Stimulated activated CD4-positive, alpha-beta T cell treated with anti-CD3 and anti-CD28 coated beads, Interleukin-1b, Interleukin-23, amount 100 ng/mL, for 4 hours (primary cell): ENCODE results near the gene NCKAP1.
"Not testable (repeated sequence)": the region's sequence is repeated elsewhere in the genome, so short reads cannot be mapped to it uniquely, and the experiment has no call there.

ENCODE experiments used
- DNase-seq, 2 donors: peaks; one replicate each; pipeline ENCODE4 v3.0.0-alpha.2; 2020; ENCODE audit warnings: low read depth in 2 of 2

Gene NCKAP1

GRCh38 chr2:182999348-183000028 lies 38.8 kb downstream of the NCKAP1 start:
- no peak for DNase-seq

- no peak for DNase-seq
These were observed 43.9 kb downstream of the NCKAP1 start for GRCh38 chr2:182994228-182994912.

- DNase-seq = no peak
These were observed 55.3 kb downstream of the NCKAP1 start for GRCh38 chr2:182982941-182983340.

- not testable (repeated sequence) for DNase-seq
These were observed 56.8 kb downstream of the NCKAP1 start for GRCh38 chr2:182981475-182981874.

GRCh38 chr2:182980652-182981051 lies 57.6 kb downstream of the NCKAP1 start:
- no peak for DNase-seq

- DNase-seq = no peak
These were observed 58.1 kb downstream of the NCKAP1 start for GRCh38 chr2:182980115-182980514.

GRCh38 chr2:182977463-182977862 lies 60.8 kb downstream of the NCKAP1 start:
- no peak for DNase-seq

GRCh38 chr2:182973441-182974352 lies 64.6 kb downstream of the NCKAP1 start:
- no peak for DNase-seq

- DNase-seq = no peak
These were observed 65.7 kb downstream of the NCKAP1 start for GRCh38 chr2:182972548-182972942.

GRCh38 chr2:182971820-182972547 lies 66.3 kb downstream of the NCKAP1 start:
- no peak for DNase-seq

- DNase-seq = no peak
These were observed 67.8 kb downstream of the NCKAP1 start for GRCh38 chr2:182970486-182970885.

GRCh38 chr2:182968493-182968892 lies 69.8 kb downstream of the NCKAP1 start:
- no peak for DNase-seq

GRCh38 chr2:182966356-182966755 lies 71.9 kb downstream of the NCKAP1 start:
- DNase-seq = not testable (repeated sequence)

- no peak for DNase-seq
These were observed 75.6 kb downstream of the NCKAP1 start for GRCh38 chr2:182962641-182963040.

- DNase-seq = not testable (repeated sequence)
These were observed 77.4 kb downstream of the NCKAP1 start for GRCh38 chr2:182960869-182961268.

GRCh38 chr2:182954789-182955188 lies 83.5 kb downstream of the NCKAP1 start:
- no peak for DNase-seq

- no peak for DNase-seq
These were observed 85.4 kb downstream of the NCKAP1 start for GRCh38 chr2:182952741-182953450.

GRCh38 chr2:182951948-182952663 lies 86.2 kb downstream of the NCKAP1 start:
- DNase-seq = no peak

- no peak for DNase-seq
These were observed 87.7 kb downstream of the NCKAP1 start for GRCh38 chr2:182950546-182950945.

- no peak for DNase-seq
These were observed 88.6 kb downstream of the NCKAP1 start for GRCh38 chr2:182949572-182950189.
